Activated T-helper 2 cell treated with anti-CD3 and anti-CD28 coated beads, Interferon-gamma antibody, Interleukin-2, Interleukin-4, amounts not matched to agents 10 μg/mL and 5 μg/mL and 100 μg/mL, durations not matched to agents 14 hours and 24 hours and 36 hours (primary cell): Measurements from ENCODE around the gene CMTM8. TPM values are rescaled to one million over a fixed set of nuclear protein-coding genes. Genes with fewer than 3 reads are reported as not detected.

Source experiments
- DNase-seq: peaks from one replicate; pipeline ENCODE4 v3.0.0; 2021; ENCODE audit warnings: low spot score
- H3K27ac Mint-ChIP-seq: one replicate; pipeline ENCODE4 v1.8.0; 2021; ENCODE audit warnings: mixed read lengths
- H3K27me3 Mint-ChIP-seq: one replicate; pipeline ENCODE4 v1.8.0; 2021; ENCODE audit warnings: low read depth, mixed read lengths
- H3K36me3 Mint-ChIP-seq: one replicate; pipeline ENCODE4 v1.8.0; 2021; ENCODE audit warnings: low read depth, mixed read lengths
- H3K4me1 Mint-ChIP-seq: one replicate; pipeline ENCODE4 v1.8.0; 2021; ENCODE audit warnings: low read depth, mixed read lengths
- H3K4me3 Mint-ChIP-seq: one replicate; pipeline ENCODE4 v1.8.0; 2021; ENCODE audit warnings: low read depth, mild to moderate bottlenecking, moderate library complexity, mixed read lengths
- H3K9me3 Mint-ChIP-seq: one replicate; pipeline ENCODE4 v1.8.0; 2021; ENCODE audit warnings: mixed read lengths
- intact Hi-C: fragments of 100-400 bp; cut with micrococcal nuclease; formaldehyde crosslinking; loops from one replicate; pipeline ENCODE4 v1.15.1; 2023
- total RNA-seq: library from RNA; stranded (reverse); gene quantifications from 2 replicates; pipeline ENCODE4 v1.2.3, GENCODE V29; 2022

The CMTM8 gene
- total RNA-seq, 1 donor from 2014 or later = 3.6 TPM

DNA sequence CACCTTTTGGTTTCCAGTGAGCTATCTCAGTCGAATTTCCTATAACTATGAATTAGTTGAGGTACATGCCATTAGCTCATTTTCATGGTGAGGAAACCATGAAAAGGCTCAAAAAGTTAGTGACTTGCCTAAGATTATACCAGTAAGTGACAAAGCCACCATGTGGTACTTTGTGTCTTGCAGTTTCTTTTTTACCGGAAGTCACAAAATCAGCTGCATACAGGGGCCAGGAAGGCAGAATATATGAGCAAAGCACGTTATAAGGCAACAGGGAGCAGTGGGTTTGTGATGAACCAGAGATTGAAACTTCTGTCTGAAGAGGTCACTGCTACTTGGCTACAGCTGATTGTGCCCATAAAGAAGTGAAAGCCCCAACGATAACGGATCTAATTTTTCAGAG is 50.3 kb downstream of the CMTM8 start:
- H3K36me3 Mint-ChIP-seq = no peaks in the 10 kb centered on the region
- DNase-seq = no peak
- intact Hi-C loops = no loop called here
- H3K27ac Mint-ChIP-seq = peak overlapping the region; percentile 11
- H3K4me1 Mint-ChIP-seq = peaks cover 21% of the 10 kb centered on the region
- H3K4me3 Mint-ChIP-seq = no peak overlapping the region
- H3K27me3 Mint-ChIP-seq = no peaks in the 10 kb centered on the region
- H3K9me3 Mint-ChIP-seq = no peaks in the 10 kb centered on the region

DNA sequence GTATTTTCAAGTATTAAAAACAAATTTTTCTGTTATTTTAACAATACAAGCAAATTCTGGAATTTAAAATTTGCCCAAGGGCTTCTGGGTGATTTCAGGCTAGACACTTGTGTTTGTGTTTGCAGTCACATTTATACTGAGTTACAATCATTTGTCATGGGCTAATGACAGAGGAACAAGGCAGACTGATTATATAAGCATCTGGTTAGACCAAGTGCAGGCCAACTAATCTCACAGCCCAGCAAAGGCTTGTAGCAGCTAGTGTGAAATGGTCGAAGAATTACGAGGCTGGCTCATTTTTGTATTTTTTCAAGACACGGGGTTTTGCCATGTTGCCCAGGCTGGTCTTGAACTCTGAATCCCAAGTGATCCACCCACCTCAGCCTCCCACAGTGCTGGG is 52.1 kb downstream of the CMTM8 start:
- Mint-ChIP-seq H3K27ac (no peak overlapping the region), H3K36me3 (no peaks in the 10 kb centered on the region), H3K9me3 (no peaks in the 10 kb centered on the region), H3K27me3 (no peaks in the 10 kb centered on the region), H3K4me1 (peaks cover 17% of the 10 kb centered on the region), H3K4me3 (no peak overlapping the region)
- intact Hi-C loops = no loop called here
- no peak for DNase-seq

DNA sequence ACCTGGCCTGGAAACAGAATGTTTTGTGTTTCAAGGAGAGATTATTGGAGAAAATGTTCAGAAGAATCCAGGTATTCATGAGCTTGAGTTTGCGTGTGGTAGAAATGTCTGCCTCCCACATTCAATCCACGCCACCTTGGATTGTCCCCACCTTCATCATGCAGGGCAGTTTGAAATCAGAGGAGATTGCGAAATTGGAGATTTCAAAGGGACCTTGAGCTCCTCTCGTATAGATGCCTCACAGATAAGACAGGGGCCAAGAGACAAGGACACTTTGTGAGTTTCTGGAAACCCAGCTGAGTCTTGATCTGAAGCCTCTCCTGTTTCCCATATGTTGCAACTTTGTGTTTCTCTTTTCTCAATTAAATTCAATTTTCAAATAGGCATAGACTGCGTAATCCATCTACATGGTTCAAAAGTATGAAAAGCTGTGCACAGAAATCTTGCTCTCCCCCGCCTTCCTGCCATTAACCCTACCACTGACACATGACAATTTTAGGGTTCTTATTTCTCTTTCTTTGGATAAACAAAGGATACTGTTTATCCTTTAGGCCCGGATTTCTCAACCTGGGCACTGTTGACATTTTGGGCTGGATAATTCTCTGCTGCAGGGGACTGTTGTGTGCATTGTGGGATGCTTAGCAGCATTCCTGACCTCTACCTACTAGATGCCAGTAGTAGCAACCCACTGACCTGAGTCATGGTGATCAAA is 53.8 kb downstream of the CMTM8 start:
- H3K9me3 Mint-ChIP-seq = no peaks in the 10 kb centered on the region
- intact Hi-C loops = no loop called here

DNA sequence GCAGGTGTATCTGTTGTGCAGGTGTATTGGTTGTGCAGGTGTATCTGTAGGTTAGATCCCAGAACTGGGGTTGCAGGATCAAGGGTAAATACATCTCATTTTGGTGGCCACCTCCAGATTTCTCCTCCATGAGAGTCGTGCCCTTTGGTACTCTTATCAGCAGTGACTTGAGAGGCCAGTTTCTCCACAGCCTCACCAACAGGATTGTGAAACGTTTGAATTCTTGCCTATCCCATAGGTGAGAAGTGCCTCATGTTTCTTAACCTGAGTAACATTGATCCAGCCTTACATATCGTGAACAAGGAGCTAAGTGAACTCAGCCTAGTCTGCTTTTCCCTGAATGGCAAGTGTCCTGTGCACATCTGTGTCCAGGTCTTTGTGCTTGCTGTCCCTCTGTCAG is 55.4 kb downstream of the CMTM8 start:
- Mint-ChIP-seq H3K27me3 (no peaks in the 10 kb centered on the region), H3K4me3 (no peak overlapping the region), H3K27ac (no peak overlapping the region), H3K9me3 (no peaks in the 10 kb centered on the region), H3K4me1 (peaks cover 26% of the 10 kb centered on the region), H3K36me3 (no peaks in the 10 kb centered on the region)
- DNase-seq = no peak
- intact Hi-C loops = no loop called here

More for the DNA sequence above, 53.8 kb downstream of the CMTM8 start:
- Mint-ChIP-seq H3K4me3 (no peak overlapping the region), H3K27ac (no peak overlapping the region), H3K4me1 (peaks cover 19% of the 10 kb centered on the region), H3K36me3 (no peaks in the 10 kb centered on the region), H3K27me3 (no peaks in the 10 kb centered on the region)
- DNase-seq = no peak

DNA sequence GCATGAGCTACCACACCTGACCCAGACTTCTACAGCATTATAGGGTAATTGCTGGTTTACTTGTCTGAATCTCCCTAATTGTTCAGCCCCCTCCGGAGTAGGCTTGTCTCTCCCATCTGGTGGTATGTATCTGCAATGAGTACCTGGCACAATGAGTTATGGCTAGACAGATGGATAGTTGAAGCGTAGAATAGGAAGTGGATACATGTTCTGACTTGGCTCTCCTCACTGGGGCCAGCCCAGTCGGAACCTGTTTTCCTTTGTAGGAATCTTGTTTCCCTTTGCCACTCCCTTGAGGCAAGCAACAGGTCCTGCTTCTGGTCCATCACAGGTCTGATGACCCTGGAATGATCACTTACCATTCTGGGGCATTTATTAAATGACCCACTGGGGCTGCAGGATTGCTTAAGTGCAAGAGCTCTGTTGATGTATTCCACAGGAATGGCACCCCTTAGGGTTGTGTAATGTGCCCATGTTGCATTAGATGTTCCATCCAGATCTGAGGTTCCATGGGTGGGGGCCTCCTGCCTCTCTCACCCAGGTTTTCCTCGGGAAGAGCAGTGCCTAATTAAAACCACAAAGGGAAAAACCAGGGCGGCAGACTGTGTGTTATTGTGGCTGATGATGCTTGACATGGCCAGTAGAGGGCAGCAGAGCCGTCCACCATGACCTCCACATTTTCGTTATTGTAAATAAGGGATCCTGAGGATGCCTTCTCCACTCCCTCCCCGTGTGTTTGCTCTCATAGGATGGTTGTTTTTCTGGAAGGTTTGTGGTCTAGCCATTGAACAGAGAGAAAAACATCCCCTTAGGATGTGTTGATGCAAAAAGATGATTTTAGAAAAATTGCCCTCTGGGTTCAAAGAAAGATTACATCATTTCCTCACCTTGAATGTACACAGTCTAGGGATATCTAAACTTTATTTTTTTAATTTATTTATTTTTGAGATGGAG is 58.0 kb downstream of the CMTM8 start:
- Mint-ChIP-seq H3K36me3 (no peaks in the 10 kb centered on the region), H3K4me3 (no peak overlapping the region), H3K27ac (no peak overlapping the region), H3K27me3 (peaks cover 3% of the 10 kb centered on the region), H3K9me3 (no peaks in the 10 kb centered on the region), H3K4me1 (peaks cover 32% of the 10 kb centered on the region)
- peak; percentile 43 for DNase-seq
- intact Hi-C loops = loop anchor here (1.0 to 5.0 kb wide), 6 partner anchors 38 to 171 kb away; no protein-coding TSS in a partner anchor

DNA sequence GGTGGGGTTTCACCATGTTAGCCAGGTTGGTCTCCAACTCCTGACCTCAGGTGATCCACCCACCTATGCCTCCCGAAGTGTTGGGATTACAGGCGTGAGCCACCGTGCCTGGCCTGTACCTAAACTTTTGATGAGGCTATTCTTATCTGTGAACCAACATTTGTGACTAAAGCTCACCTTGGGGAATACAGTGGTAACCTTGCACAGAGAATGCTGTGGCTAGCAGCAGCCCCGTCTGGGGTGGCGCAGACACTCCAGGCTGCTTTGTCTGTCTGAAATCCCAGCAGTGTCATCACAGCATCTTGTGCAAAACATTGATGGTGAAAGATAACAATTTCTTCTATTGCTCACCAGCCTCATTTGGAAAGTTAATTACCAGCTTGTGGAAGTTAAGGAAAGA is 58.9 kb downstream of the CMTM8 start:
- intact Hi-C loops = loop anchor here (2.0 to 5.0 kb wide), 5 partner anchors 40 to 170 kb away; no protein-coding TSS in a partner anchor
- H3K27ac Mint-ChIP-seq = peak overlapping the region; percentile 4
- peaks cover 3% of the 10 kb centered on the region for H3K27me3 Mint-ChIP-seq
- no peaks in the 10 kb centered on the region for H3K9me3 Mint-ChIP-seq
- peaks cover 35% of the 10 kb centered on the region for H3K4me1 Mint-ChIP-seq
- H3K36me3 Mint-ChIP-seq = no peaks in the 10 kb centered on the region
- no peak for DNase-seq
- H3K4me3 Mint-ChIP-seq = peak overlapping the region; percentile 33

DNA sequence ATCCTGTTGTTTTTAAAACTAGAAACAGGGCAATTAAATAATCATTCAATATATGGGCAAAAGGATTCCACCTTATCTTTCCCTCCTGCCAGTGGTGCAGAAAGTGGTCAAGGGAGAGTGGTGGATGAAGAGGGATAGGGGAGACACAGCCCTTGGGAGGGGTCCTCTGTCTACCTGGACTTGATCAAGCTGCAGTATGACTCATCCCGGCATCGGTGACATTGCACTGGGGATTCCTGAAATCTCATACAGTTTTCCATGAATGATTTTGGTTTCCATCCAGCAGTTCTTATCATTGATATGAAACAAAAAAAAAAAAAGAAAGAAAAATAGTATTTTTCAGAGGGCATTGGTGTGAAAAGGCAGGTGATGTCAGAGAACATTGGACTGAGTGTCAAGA is 62.9 kb downstream of the CMTM8 start:
- DNase-seq = no peak
- intact Hi-C loops = no loop called here
- Mint-ChIP-seq H3K36me3 (peaks cover 5% of the 10 kb centered on the region), H3K27ac (no peak overlapping the region), H3K4me1 (peaks cover 54% of the 10 kb centered on the region), H3K9me3 (no peaks in the 10 kb centered on the region), H3K4me3 (no peak overlapping the region), H3K27me3 (peaks cover 3% of the 10 kb centered on the region)

DNA sequence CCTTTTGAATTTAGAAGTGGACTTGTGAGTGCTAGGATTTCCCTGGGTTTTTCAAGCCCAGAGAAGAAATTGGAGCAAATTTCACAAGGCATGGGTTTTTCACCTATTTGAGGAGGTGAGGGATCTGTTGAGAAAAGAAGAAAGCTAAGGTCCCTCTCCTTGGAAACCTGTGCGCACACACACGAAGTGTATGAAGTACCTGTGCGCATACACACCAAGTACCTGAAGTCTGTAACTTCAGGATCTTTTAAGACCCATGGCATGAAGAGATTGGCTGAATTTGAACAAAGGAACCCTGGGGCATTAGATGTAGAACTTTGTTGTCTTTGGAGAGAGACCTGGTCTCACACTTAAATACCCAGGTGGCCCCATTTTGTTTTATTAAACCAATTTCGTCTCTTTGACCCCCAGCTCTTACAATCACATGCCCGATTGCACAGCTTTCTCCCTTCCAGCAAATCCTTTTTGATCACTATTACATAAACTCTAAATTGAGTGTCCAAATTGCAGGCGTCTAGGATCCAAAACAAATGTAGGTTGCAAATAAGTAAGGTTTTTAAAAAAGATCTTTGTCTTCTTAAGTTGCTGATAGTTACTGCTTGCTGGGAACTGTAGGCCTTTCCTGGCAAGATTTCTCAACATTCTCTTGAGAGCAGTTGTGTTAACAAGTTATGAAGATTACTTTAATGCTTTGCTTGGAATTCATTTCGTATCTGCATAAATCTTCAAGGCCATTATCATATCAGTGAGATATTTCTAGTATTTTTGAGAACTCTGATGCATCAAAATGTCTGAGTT is 64.3 kb downstream of the CMTM8 start:
- H3K4me3 Mint-ChIP-seq = peak overlapping the region; percentile 31
- peaks cover 8% of the 10 kb centered on the region for H3K36me3 Mint-ChIP-seq
- H3K27ac Mint-ChIP-seq = peak overlapping the region; percentile 69
- intact Hi-C loops = no loop called here
- peaks cover 6% of the 10 kb centered on the region for H3K27me3 Mint-ChIP-seq
- H3K9me3 Mint-ChIP-seq = no peaks in the 10 kb centered on the region
- DNase-seq = no peak
- H3K4me1 Mint-ChIP-seq = peaks cover 47% of the 10 kb centered on the region

DNA sequence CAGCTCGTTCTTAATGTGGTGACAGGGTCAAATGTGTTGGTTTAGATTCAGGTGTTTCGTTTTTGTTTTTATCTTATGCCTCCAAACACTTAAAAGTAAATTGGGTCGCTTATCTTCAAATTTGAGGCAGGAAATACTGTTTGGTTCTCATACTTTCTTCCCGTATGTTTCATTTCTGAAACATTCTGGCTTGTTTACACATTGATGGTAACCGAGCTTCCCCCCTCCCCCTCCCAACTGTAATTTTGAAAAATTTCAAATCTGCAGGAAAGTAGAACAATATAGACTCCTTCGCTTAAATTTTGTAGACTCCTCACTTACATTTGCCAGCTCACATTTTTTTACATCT is 64.9 kb downstream of the CMTM8 start:
- no peak for DNase-seq
- intact Hi-C loops = no loop called here
- H3K27me3 Mint-ChIP-seq = peaks cover 7% of the 10 kb centered on the region
- H3K4me3 Mint-ChIP-seq = peak overlapping the region; percentile 31
- H3K27ac Mint-ChIP-seq = peak overlapping the region; percentile 69
- H3K36me3 Mint-ChIP-seq = peaks cover 8% of the 10 kb centered on the region
- H3K9me3 Mint-ChIP-seq = no peaks in the 10 kb centered on the region
- peaks cover 45% of the 10 kb centered on the region for H3K4me1 Mint-ChIP-seq

DNA sequence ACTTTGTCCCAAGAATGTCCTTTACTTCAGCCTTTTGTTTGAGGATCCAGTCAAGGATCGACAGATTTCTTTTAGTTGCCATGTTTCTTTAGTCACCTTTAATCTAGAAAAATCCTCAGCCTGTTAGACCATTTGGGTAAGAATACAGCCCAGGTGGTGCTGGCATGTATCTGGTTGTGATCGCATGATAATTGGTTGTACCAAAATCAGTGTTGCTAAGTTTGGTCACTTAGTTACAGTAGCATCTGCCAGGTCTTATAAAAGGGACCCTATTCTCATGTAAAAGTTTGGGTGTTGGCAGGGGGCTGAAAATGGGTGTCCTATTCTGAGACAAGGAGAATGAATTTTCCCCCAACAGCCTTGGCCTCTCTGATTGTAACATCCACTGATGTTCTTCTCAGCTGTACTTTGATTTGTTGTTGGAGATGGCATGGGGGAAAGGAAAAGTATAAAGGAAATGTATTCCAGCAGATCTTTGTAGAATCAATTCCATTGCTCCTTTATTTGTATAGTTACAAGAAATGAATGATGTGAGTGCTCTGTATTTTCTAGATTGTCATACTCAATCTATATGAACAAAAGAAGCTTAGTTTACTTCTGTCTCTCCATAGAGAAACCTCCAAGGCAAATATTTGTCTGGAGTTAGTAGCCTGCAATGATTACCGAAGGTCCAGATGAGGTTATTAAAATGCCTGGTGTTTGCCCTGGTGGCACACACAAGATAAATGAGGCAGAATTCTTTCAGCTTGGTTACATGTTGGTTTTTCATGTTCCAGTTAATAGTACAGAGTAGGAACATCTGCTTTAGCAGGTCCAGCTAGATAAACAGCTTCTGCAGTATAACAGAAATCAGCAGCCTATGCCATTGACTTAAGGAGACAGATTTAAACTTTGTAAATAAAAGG is 65.7 kb downstream of the CMTM8 start:
- Mint-ChIP-seq H3K36me3 (peaks cover 8% of the 10 kb centered on the region), H3K4me1 (peaks cover 43% of the 10 kb centered on the region), H3K27me3 (peaks cover 7% of the 10 kb centered on the region), H3K4me3 (no peak overlapping the region), H3K27ac (no peak overlapping the region), H3K9me3 (no peaks in the 10 kb centered on the region)
- DNase-seq = no peak
- intact Hi-C loops = no loop called here

DNA sequence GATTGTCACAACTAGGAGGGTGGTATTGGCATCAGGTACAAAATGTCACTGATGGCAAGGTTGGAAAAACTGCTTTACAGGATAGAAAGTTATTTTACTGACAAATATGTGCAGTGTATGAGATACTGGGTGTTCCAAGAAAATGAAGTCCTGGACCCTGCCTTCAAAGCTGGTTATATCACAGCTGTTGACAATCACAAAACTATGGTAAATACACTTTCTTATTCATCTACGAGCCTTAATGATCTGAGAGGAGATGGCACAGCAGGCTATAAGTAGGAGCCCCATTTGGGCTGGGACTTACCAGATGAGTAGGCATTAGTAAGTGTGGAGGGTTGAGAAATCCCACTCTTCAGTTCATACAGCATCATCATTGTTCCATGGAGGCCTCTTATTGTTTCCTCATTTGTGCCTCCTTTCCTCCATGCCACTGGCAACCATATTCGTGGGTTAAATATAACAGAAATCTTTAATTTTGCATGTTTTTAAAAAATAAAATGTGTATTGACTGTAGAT is 66.9 kb downstream of the CMTM8 start:
- Mint-ChIP-seq H3K27ac (no peak overlapping the region), H3K27me3 (peaks cover 4% of the 10 kb centered on the region), H3K4me3 (no peak overlapping the region), H3K4me1 (peaks cover 42% of the 10 kb centered on the region), H3K9me3 (no peaks in the 10 kb centered on the region), H3K36me3 (peaks cover 8% of the 10 kb centered on the region)
- intact Hi-C loops = no loop called here
- no peak for DNase-seq

DNA sequence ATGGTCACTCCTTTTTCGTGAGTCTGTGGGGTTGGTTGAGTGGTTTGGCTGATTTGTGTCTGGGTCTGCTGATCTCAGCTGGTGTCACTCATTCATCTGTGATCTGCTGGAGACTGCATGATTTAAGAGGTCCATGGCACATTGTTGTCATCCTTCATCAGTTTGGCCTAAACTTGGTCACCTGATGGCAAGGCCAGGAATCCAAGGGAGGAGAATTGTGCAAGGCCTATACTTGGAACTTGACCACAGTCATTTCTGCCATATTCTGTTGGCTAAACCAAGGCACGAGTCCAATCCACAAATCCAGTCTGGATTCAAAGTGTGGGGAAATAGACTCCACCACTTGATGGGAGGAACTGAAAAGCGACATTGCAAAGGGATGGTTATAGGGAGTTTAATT is 67.6 kb downstream of the CMTM8 start:
- no peak for DNase-seq
- intact Hi-C loops = no loop called here
- Mint-ChIP-seq H3K4me3 (no peak overlapping the region), H3K27me3 (peaks cover 4% of the 10 kb centered on the region), H3K4me1 (peaks cover 40% of the 10 kb centered on the region), H3K27ac (no peak overlapping the region), H3K9me3 (no peaks in the 10 kb centered on the region), H3K36me3 (peaks cover 8% of the 10 kb centered on the region)
